A673 (cell line): ENCODE data around the gene CSRP3. TPM values are rescaled to one million over a fixed set of nuclear protein-coding genes. Genes with fewer than 3 reads are reported as not detected.

Experiments
- BruUV-seq: library from RNA; stranded (reverse); fragments of 400-500 nt; replicated peaks from 2 replicates; lab custom pipeline; 2021; lab: Mats Ljungman, UMichigan
- CTCF ChIA-PET: fragments of 300-600 bp; sonication (Branson Sonifier 250); formaldehyde crosslinking; loops from one replicate; lab custom pipeline; 2022; ENCODE audit warnings: antibody characterized with exemption; lab: Charles Lee
- POLR2A ChIA-PET: fragments of 300-600 bp; sonication (Branson Sonifier 250); formaldehyde crosslinking; loops from one replicate; lab custom pipeline; 2022; ENCODE audit warnings: antibody characterized with exemption; ENCODE audit not compliant: low non-redundant PET; lab: Charles Lee
- DNase-seq: peaks from one replicate; pipeline ENCODE4 v3.0.0-alpha.2; 2015; ENCODE audit warnings: low spot score
- H3K27ac ChIP-seq: fragments of 200-600 bp; sonication (generic); 2 replicates; pipeline ENCODE4 v1.5.1; 2016; ENCODE audit warnings: mixed run types, low read depth, mild to moderate bottlenecking, mixed read lengths, antibody characterized with exemption, low read length; ENCODE audit not compliant: poor library complexity, severe bottlenecking
- H3K27me3 ChIP-seq: fragments of 200-600 bp; sonication (generic); replicated peaks from 2 replicates; pipeline ENCODE4 v1.6.1; 2017; ENCODE audit warnings: mixed run types, low read depth, mild to moderate bottlenecking, mixed read lengths, antibody characterized with exemption, low read length; ENCODE audit not compliant: insufficient read depth, poor library complexity
- H3K36me3 ChIP-seq: fragments of 200-600 bp; sonication (generic); 2 replicates; pipeline ENCODE4 v1.6.1; 2016; ENCODE audit warnings: mixed run types, mild to moderate bottlenecking, mixed read lengths, antibody characterized with exemption, low read length; ENCODE audit not compliant: insufficient read depth, poor library complexity, severe bottlenecking
- H3K4me1 ChIP-seq: fragments of 200-600 bp; sonication (generic); 2 replicates; pipeline ENCODE4 v1.6.1; 2017; ENCODE audit warnings: mixed run types, mild to moderate bottlenecking, mixed read lengths, antibody characterized with exemption, low read length; ENCODE audit not compliant: insufficient read depth, poor library complexity, severe bottlenecking
- H3K4me3 ChIP-seq: fragments of 200-600 bp; sonication (generic); 2 replicates; pipeline ENCODE4 v1.5.1; 2016; ENCODE audit warnings: low read depth, mixed run types, mild to moderate bottlenecking, mixed read lengths, low read length; ENCODE audit not compliant: poor library complexity, severe bottlenecking
- H3K9me3 ChIP-seq: fragments of 200-600 bp; sonication (generic); 2 replicates; pipeline ENCODE4 v1.6.1; 2016; ENCODE audit warnings: mixed run types, low read depth, mild to moderate bottlenecking, mixed read lengths, antibody characterized with exemption, low read length; ENCODE audit not compliant: poor library complexity, severe bottlenecking
- CTCF ChIP-seq: fragments of 300-800, 200-600 bp; sonication (generic); conservative IDR thresholded peaks from 2 replicates; pipeline ENCODE4 v1.5.1; 2017; ENCODE audit warnings: low read depth, mild to moderate bottlenecking, antibody characterized with exemption, low read length, moderate library complexity, mixed read lengths
- EZH2 ChIP-seq: fragments of 200-600 bp; sonication (generic); IDR thresholded peaks from 2 replicates; pipeline ENCODE4 v1.6.1; 2017; ENCODE audit warnings: borderline replicate concordance, low read depth, mild to moderate bottlenecking, mixed read lengths, antibody characterized with exemption, low read length; ENCODE audit not compliant: poor library complexity, severe bottlenecking
- intact Hi-C: fragments of 100-400 bp; cut with micrococcal nuclease; formaldehyde crosslinking; loops from one replicate; pipeline ENCODE4 v1.10.0; 2022; ENCODE audit not compliant: unreplicated experiment
- total RNA-seq: library from RNA; stranded (reverse); gene quantifications from 2 replicates; pipeline ENCODE4 v1.2.3, GENCODE V29; 2021

Gene CSRP3
- total RNA-seq, 1 experiment from 2014 or later = not detected

- POLR2A ChIA-PET = no interaction called here
- H3K27me3 ChIP-seq = no peaks in the 10 kb centered on the region
- no peaks in the 10 kb centered on the region for H3K9me3 ChIP-seq
- H3K4me1 ChIP-seq = no peaks in the 10 kb centered on the region
- no peak for DNase-seq
- BruUV-seq = no TSS peak
- H3K27ac ChIP-seq = no peak overlapping the region
- CTCF ChIA-PET = no interaction called here
- no peak for TF ChIP-seq CTCF
- no peak for TF ChIP-seq EZH2
- H3K36me3 ChIP-seq = peaks cover 4% of the 10 kb centered on the region
- no peak overlapping the region for H3K4me3 ChIP-seq
- intact Hi-C loops = no loop called here
These were observed 19.3 kb upstream of the CSRP3 start for GRCh38 chr11:19220903-19221724.

GRCh38 chr11:19218786-19219460 is 17.1 kb upstream of the CSRP3 start:
- CTCF ChIA-PET = no interaction called here
- POLR2A ChIA-PET = no interaction called here
- intact Hi-C loops = no loop called here

GRCh38 chr11:19218216-19218615 is 16.4 kb upstream of the CSRP3 start:
- POLR2A ChIA-PET = no interaction called here
- no peaks in the 10 kb centered on the region for H3K36me3 ChIP-seq
- DNase-seq = no peak
- BruUV-seq = no TSS peak
- intact Hi-C loops = no loop called here
- TF ChIP-seq EZH2 = no peak
- TF ChIP-seq CTCF = no peak
- no peak overlapping the region for H3K4me3 ChIP-seq
- no peaks in the 10 kb centered on the region for H3K27me3 ChIP-seq
- H3K4me1 ChIP-seq = no peaks in the 10 kb centered on the region
- CTCF ChIA-PET = no interaction called here
- no peaks in the 10 kb centered on the region for H3K9me3 ChIP-seq
- H3K27ac ChIP-seq = no peak overlapping the region

More at GRCh38 chr11:19218786-19219460, 17.1 kb upstream of the CSRP3 start:
- no peak for TF ChIP-seq CTCF
- TF ChIP-seq EZH2 = no peak
- no peak for DNase-seq
- H3K4me3 ChIP-seq = no peak overlapping the region
- BruUV-seq = no TSS peak
- H3K27ac ChIP-seq = no peak overlapping the region
- H3K9me3 ChIP-seq = no peaks in the 10 kb centered on the region
- no peaks in the 10 kb centered on the region for H3K36me3 ChIP-seq
- no peaks in the 10 kb centered on the region for H3K27me3 ChIP-seq
- H3K4me1 ChIP-seq = no peaks in the 10 kb centered on the region
